Panc1 (cell line): Measurements from ENCODE around the gene GPALPP1. TPM values are rescaled to one million over a fixed set of nuclear protein-coding genes. Genes with fewer than 3 reads are reported as not detected.

Experiments
- ATAC-seq: fragments of 200-7000 bp; cut with Tn5 transposase; 2 replicates; pipeline ENCODE4 v1.9.1; 2020; ENCODE audit warnings: mild to moderate bottlenecking, moderate library complexity
- BruUV-seq: library from RNA; stranded (reverse); fragments of 400-500 nt; replicated peaks from 2 replicates; lab custom pipeline; 2021; lab: Mats Ljungman, UMichigan
- CTCF ChIA-PET: fragments of 300-600 bp; sonication (Branson Sonifier 250); formaldehyde crosslinking; loops from one replicate; lab custom pipeline; 2022; ENCODE audit warnings: antibody characterized with exemption; lab: Charles Lee
- POLR2A ChIA-PET: fragments of 300-600 bp; sonication (Branson Sonifier 250); formaldehyde crosslinking; loops from one replicate; lab custom pipeline; 2022; ENCODE audit warnings: antibody characterized with exemption; lab: Charles Lee
- DNase-seq: peaks from one replicate; pipeline ENCODE4 v3.0.0-alpha.2; 2010; ENCODE audit warnings: low read depth, low spot score
- H3K27ac ChIP-seq: 2 replicates; pipeline ENCODE4 v1.5.1; 2011; ENCODE audit warnings: mild to moderate bottlenecking, low read length, inconsistent platforms
- H3K27me3 ChIP-seq: fragments of 200-500 bp; sonication (Bioruptor generic); 2 replicates; pipeline ENCODE4 v1.6.0; 2014; ENCODE audit warnings: low read length, inconsistent platforms; ENCODE audit not compliant: control insufficient read depth, insufficient read depth
- H3K36me3 ChIP-seq: fragments of 200-500 bp; sonication (Bioruptor generic); 2 replicates; pipeline ENCODE4 v1.5.1; 2014; ENCODE audit warnings: inconsistent platforms, mild to moderate bottlenecking, low read length, moderate library complexity; ENCODE audit not compliant: control insufficient read depth, insufficient read depth
- H3K4me1 ChIP-seq: 2 replicates; pipeline ENCODE4 v1.5.1; 2011; ENCODE audit warnings: inconsistent platforms, mild to moderate bottlenecking, low read length, moderate library complexity; ENCODE audit not compliant: control insufficient read depth, insufficient read depth
- H3K4me3 ChIP-seq, 2 experiments: 2 replicates each; pipeline ENCODE4 v1.5.1; 2011 to 2012; ENCODE audit warnings: low read depth in 2 of 2, low read length in 2 of 2, mild to moderate bottlenecking in 2 of 2, inconsistent platforms in 1 of 2, moderate library complexity in 1 of 2
- H3K9me3 ChIP-seq: fragments of 200-500 bp; sonication (Bioruptor generic); 2 replicates; pipeline ENCODE4 v1.5.1; 2014; ENCODE audit warnings: low read depth, mild to moderate bottlenecking, inconsistent platforms, low read length, moderate library complexity; ENCODE audit not compliant: control insufficient read depth, insufficient read depth
- POLR2AphosphoS5 ChIP-seq: IDR thresholded peaks from 2 replicates; pipeline ENCODE4 v1.6.1; 2012; ENCODE audit warnings: mild to moderate bottlenecking, low read depth, low read length, moderate library complexity
- SIN3A ChIP-seq: IDR thresholded peaks from 2 replicates; pipeline ENCODE4 v1.6.1; 2012; ENCODE audit warnings: low read depth, mild to moderate bottlenecking, low read length, moderate library complexity, borderline replicate concordance; ENCODE audit not compliant: insufficient read depth
- TCF7L2 ChIP-seq: IDR thresholded peaks from 2 replicates; pipeline ENCODE4 v1.6.1; 2011; ENCODE audit warnings: mild to moderate bottlenecking, low read depth, low read length, inconsistent platforms
- in situ Hi-C: cut with HindIII; loops from 2 replicates; pipeline ENCODE4 v1.10.0; 2016; ENCODE audit warnings: low sequenced_read_pairs, low pct_unique_long_range_greater_than_20kb
- intact Hi-C: fragments of 100-400 bp; cut with micrococcal nuclease; formaldehyde crosslinking; loops from one replicate; pipeline ENCODE4 v1.10.0; 2022; ENCODE audit not compliant: unreplicated experiment
- total RNA-seq: library from RNA; stranded (reverse); gene quantifications from one replicate; pipeline ENCODE4 v1.2.1, GENCODE V29; 2021; ENCODE audit not compliant: unreplicated experiment
- TF ChIP-seq, protein P1 (sequence below): fragments of 450-650 bp; IDR thresholded peaks from 2 replicates; pipeline ENCODE4 v1.5.1; 2017; ENCODE audit warnings: mild to moderate bottlenecking
- TF ChIP-seq, protein P2 (sequence below), 2 experiments: IDR thresholded peaks; 2 replicates each; pipeline ENCODE4 v1.6.1; 2011 to 2012; ENCODE audit warnings: low read depth in 2 of 2, control low read depth in 1 of 2, low read length in 1 of 2, mild to moderate bottlenecking in 1 of 2, moderate library complexity in 1 of 2; ENCODE audit not compliant: insufficient read depth in 1 of 2

The GPALPP1 gene
- total RNA-seq, 1 experiment from 2014 or later = 13.5 TPM

GRCh38 chr13:45047394-45048310 is 58.3 kb downstream of the GPALPP1 start:
- no peaks in the 10 kb centered on the region for H3K4me1 ChIP-seq
- ChIA-PET CTCF (interaction anchor here (0.6 to 1.2 kb wide), 5 partner anchors 58 to 234 kb away, joined by 3 to 6 read pairs (median 4); no protein-coding TSS in a partner anchor), POLR2A (no interaction called here)
- in situ Hi-C loops (no loop called here), intact Hi-C loops (loop anchor here (1.0 kb wide), 1 partner anchor 234 kb away; no protein-coding TSS in a partner anchor)
- DNase-seq = peak; percentile 69
- TF ChIP-seq POLR2AphosphoS5 (no peak), SIN3A (no peak), TCF7L2 (no peak)
- TF ChIP-seq, protein P1, sequence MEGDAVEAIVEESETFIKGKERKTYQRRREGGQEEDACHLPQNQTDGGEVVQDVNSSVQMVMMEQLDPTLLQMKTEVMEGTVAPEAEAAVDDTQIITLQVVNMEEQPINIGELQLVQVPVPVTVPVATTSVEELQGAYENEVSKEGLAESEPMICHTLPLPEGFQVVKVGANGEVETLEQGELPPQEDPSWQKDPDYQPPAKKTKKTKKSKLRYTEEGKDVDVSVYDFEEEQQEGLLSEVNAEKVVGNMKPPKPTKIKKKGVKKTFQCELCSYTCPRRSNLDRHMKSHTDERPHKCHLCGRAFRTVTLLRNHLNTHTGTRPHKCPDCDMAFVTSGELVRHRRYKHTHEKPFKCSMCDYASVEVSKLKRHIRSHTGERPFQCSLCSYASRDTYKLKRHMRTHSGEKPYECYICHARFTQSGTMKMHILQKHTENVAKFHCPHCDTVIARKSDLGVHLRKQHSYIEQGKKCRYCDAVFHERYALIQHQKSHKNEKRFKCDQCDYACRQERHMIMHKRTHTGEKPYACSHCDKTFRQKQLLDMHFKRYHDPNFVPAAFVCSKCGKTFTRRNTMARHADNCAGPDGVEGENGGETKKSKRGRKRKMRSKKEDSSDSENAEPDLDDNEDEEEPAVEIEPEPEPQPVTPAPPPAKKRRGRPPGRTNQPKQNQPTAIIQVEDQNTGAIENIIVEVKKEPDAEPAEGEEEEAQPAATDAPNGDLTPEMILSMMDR = peak; percentile 91
- TF ChIP-seq, protein P2, sequence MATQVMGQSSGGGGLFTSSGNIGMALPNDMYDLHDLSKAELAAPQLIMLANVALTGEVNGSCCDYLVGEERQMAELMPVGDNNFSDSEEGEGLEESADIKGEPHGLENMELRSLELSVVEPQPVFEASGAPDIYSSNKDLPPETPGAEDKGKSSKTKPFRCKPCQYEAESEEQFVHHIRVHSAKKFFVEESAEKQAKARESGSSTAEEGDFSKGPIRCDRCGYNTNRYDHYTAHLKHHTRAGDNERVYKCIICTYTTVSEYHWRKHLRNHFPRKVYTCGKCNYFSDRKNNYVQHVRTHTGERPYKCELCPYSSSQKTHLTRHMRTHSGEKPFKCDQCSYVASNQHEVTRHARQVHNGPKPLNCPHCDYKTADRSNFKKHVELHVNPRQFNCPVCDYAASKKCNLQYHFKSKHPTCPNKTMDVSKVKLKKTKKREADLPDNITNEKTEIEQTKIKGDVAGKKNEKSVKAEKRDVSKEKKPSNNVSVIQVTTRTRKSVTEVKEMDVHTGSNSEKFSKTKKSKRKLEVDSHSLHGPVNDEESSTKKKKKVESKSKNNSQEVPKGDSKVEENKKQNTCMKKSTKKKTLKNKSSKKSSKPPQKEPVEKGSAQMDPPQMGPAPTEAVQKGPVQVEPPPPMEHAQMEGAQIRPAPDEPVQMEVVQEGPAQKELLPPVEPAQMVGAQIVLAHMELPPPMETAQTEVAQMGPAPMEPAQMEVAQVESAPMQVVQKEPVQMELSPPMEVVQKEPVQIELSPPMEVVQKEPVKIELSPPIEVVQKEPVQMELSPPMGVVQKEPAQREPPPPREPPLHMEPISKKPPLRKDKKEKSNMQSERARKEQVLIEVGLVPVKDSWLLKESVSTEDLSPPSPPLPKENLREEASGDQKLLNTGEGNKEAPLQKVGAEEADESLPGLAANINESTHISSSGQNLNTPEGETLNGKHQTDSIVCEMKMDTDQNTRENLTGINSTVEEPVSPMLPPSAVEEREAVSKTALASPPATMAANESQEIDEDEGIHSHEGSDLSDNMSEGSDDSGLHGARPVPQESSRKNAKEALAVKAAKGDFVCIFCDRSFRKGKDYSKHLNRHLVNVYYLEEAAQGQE (IDR thresholded peaks at IDR 0.05; ENCODE audit: insufficient read depth in 1 of 2, low read depth in 2 of 2, low read length in 1 of 2) = no peak
- ATAC-seq = peak; percentile 96
- peak overlapping the region; percentile 48 to 71 for H3K4me3 ChIP-seq
- BruUV-seq = no TSS peak
- H3K36me3 ChIP-seq = no peaks in the 10 kb centered on the region
- H3K27me3 ChIP-seq = no peaks in the 10 kb centered on the region
- H3K27ac ChIP-seq = no peak overlapping the region
- H3K9me3 ChIP-seq = no peaks in the 10 kb centered on the region

DNA sequence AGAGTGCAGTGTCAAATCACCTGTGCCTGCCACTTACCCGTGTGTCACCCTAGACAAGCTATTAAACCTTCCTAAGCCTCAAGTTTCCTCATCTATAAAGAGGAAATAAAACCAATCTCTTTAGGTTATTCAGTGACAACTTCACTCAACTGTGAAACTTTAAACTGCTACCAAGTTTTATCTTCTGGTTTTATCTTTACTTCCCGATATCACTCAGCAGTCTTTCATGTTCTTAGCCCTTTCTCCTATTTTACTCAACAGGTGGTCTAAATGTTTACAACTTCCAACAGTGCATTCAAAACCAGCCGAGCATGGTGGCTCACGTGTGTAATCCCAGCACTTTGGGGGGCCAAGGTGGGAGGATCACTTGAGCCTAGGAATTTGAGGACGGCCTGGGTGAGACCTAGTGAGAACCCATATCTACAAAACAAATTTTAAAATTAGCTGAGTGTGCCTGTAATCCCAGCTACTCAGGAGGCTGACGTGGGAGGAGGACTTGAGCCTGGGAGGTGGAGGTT is 59.6 kb downstream of the GPALPP1 start:
- Histone ChIP-seq H3K9me3 (no peaks in the 10 kb centered on the region), H3K36me3 (no peaks in the 10 kb centered on the region), H3K4me3 (no peak overlapping the region), H3K4me1 (no peaks in the 10 kb centered on the region), H3K27me3 (no peaks in the 10 kb centered on the region), H3K27ac (no peak overlapping the region)
- DNase-seq (no peak), ATAC-seq (no peak)
- CTCF ChIA-PET = no interaction called here
- BruUV-seq = no TSS peak
- no peak for TF ChIP-seq TCF7L2
- TF ChIP-seq SIN3A = no peak
- TF ChIP-seq, protein P2 (IDR thresholded peaks at IDR 0.05; ENCODE audit: insufficient read depth in 1 of 2, low read depth in 2 of 2, low read length in 1 of 2) = no peak
- TF ChIP-seq, protein P1 = no peak
- no peak for TF ChIP-seq POLR2AphosphoS5
- POLR2A ChIA-PET = interaction anchor here (0.5 kb wide), 1 partner anchor 144 kb away, joined by 3 read pairs; no protein-coding TSS in a partner anchor
- in situ Hi-C loops = no loop called here
- intact Hi-C loops = loop anchor here (1.0 kb wide), 1 partner anchor 232 kb away; no protein-coding TSS in a partner anchor
